Tibial artery (tissue), 4 donors: ENCODE results near the gene NARS2.
A peak's percentile ranks its signal among the peaks of the same experiment; 100 is the strongest.

ENCODE experiments used
- DNase-seq, 2 donors: peaks; one replicate each; pipeline ENCODE4 v3.0.0-alpha.2; 2019
- H3K27ac ChIP-seq, 2 donors: fragments of 200-600 bp; sonication (generic) in 1 of 2; 1 replicate in 1 of 2; 2 replicates in 1 of 2; pipeline ENCODE4 v1.5.1; 2018 to 2019; ENCODE audit warnings: mild to moderate bottlenecking in 1 of 2
- H3K27me3 ChIP-seq, 2 donors: fragments of 200-600 bp; sonication (generic) in 1 of 2; one replicate each; pipeline versions ENCODE4 v1.5.1 to v1.6.0; 2016 to 2019
- H3K36me3 ChIP-seq, 3 donors: fragments of 200-600 bp; sonication (generic) in 2 of 3; one replicate each; pipeline ENCODE4 v1.5.1; 2016 to 2019; ENCODE audit warnings: mild to moderate bottlenecking in 2 of 3
- H3K4me1 ChIP-seq, 4 donors: fragments of 200-600 bp; sonication (generic) in 2 of 4; 1 replicate in 3 of 4; 2 replicates in 1 of 4; pipeline ENCODE4 v1.5.1; 2016 to 2019
- H3K4me3 ChIP-seq, 2 donors: fragments of 200-600 bp; sonication (generic) in 1 of 2; 1 replicate in 1 of 2; 2 replicates in 1 of 2; pipeline ENCODE4 v1.5.1; 2018 to 2019; ENCODE audit warnings: mild to moderate bottlenecking in 2 of 2
- H3K9me3 ChIP-seq, 3 donors: fragments of 200-600 bp; sonication (generic) in 1 of 3; one replicate each; pipeline ENCODE4 v1.5.1; 2016 to 2019
- CTCF ChIP-seq, 2 experiments: fragments of 200-600 bp in 1 of 2; fragments of 450-650 bp in 1 of 2; IDR thresholded peaks; one replicate each; pipeline ENCODE4 v1.5.1; 2017 to 2019; ENCODE audit warnings: antibody characterized with exemption in 2 of 2, mild to moderate bottlenecking in 1 of 2, moderate library complexity in 1 of 2
- intact Hi-C: fragments of 100-400 bp; cut with DNase I; formaldehyde crosslinking; loops from one replicate; pipeline ENCODE4 v1.15.0; 2023; ENCODE audit warnings: low total_unique reads

The NARS2 gene

GRCh38 chr11:78432956-78433355 is 141.7 kb downstream of the NARS2 start:
- DNase-seq, result no peak
- no peaks in the 10 kb centered on the region for H3K27me3 ChIP-seq
- intact Hi-C loops, result no loop called here
- no peaks in the 10 kb centered on the region for H3K4me1 ChIP-seq
- no peak for TF ChIP-seq CTCF (IDR thresholded peaks at IDR 0.05)
- H3K36me3 ChIP-seq, result no peaks in the 10 kb centered on the region
- H3K27ac ChIP-seq, result no peak overlapping the region
- no peak overlapping the region for H3K4me3 ChIP-seq
- H3K9me3 ChIP-seq, result no peaks in the 10 kb centered on the region

GRCh38 chr11:78432058-78432515 is 142.6 kb downstream of the NARS2 start:
- no peaks in the 10 kb centered on the region for H3K9me3 ChIP-seq
- no peaks in the 10 kb centered on the region for H3K36me3 ChIP-seq
- no peak overlapping the region for H3K27ac ChIP-seq
- H3K27me3 ChIP-seq, result no peaks in the 10 kb centered on the region
- no peak overlapping the region for H3K4me3 ChIP-seq
- peak; percentile 13 to 33 for TF ChIP-seq CTCF (IDR thresholded peaks at IDR 0.05)
- no peaks in the 10 kb centered on the region for H3K4me1 ChIP-seq
- DNase-seq, result no peak
- intact Hi-C loops, result no loop called here

GRCh38 chr11:78429660-78430059 is 145.0 kb downstream of the NARS2 start:
- peaks cover 0 to 12% (median 0%) of the 10 kb centered on the region in 4 donors for H3K4me1 ChIP-seq
- H3K27me3 ChIP-seq, result no peaks in the 10 kb centered on the region
- H3K36me3 ChIP-seq, result no peaks in the 10 kb centered on the region
- no peaks in the 10 kb centered on the region for H3K9me3 ChIP-seq
- intact Hi-C loops, result loop anchor here (5.0 kb wide), 1 partner anchor 287 kb away; no protein-coding TSS in a partner anchor
- H3K27ac ChIP-seq, result no peak overlapping the region
- no peak overlapping the region for H3K4me3 ChIP-seq
- no peak for TF ChIP-seq CTCF (IDR thresholded peaks at IDR 0.05)
- DNase-seq, result no peak

GRCh38 chr11:78429209-78429608 is 145.5 kb downstream of the NARS2 start:
- Histone ChIP-seq H3K36me3 (no peaks in the 10 kb centered on the region), H3K27ac (no peak overlapping the region), H3K27me3 (no peaks in the 10 kb centered on the region), H3K4me1 (peaks cover 0 to 12% (median 0%) of the 10 kb centered on the region in 4 donors), H3K9me3 (no peaks in the 10 kb centered on the region), H3K4me3 (no peak overlapping the region)
- no peak for DNase-seq
- no peak for TF ChIP-seq CTCF (IDR thresholded peaks at IDR 0.05)
- intact Hi-C loops, result loop anchor here (5.0 kb wide), 1 partner anchor 287 kb away; no protein-coding TSS in a partner anchor

GRCh38 chr11:78428773-78429172 is 145.9 kb downstream of the NARS2 start:
- Histone ChIP-seq H3K27me3 (no peaks in the 10 kb centered on the region), H3K4me3 (no peak overlapping the region), H3K27ac (no peak overlapping the region), H3K9me3 (no peaks in the 10 kb centered on the region), H3K4me1 (peaks cover 0 to 12% (median 0%) of the 10 kb centered on the region in 4 donors), H3K36me3 (no peaks in the 10 kb centered on the region)
- TF ChIP-seq CTCF (IDR thresholded peaks at IDR 0.05), result no peak
- intact Hi-C loops, result loop anchor here (5.0 kb wide), 1 partner anchor 286 kb away; no protein-coding TSS in a partner anchor
- no peak for DNase-seq

- Histone ChIP-seq H3K27me3 (no peaks in the 10 kb centered on the region), H3K36me3 (no peaks in the 10 kb centered on the region), H3K27ac (no peak overlapping the region), H3K9me3 (no peaks in the 10 kb centered on the region), H3K4me3 (no peak overlapping the region), H3K4me1 (peaks cover 0 to 12% (median 0%) of the 10 kb centered on the region in 4 donors)
- intact Hi-C loops, result loop anchor here (5.0 kb wide), 1 partner anchor 286 kb away; no protein-coding TSS in a partner anchor
- TF ChIP-seq CTCF (IDR thresholded peaks at IDR 0.05), result no peak
- DNase-seq, result no peak
Measured at GRCh38 chr11:78428266-78428636, 146.4 kb downstream of the NARS2 start.
